ENCODE measurements around the gene METTL21C.

- TF ChIP-seq, protein P1, sequence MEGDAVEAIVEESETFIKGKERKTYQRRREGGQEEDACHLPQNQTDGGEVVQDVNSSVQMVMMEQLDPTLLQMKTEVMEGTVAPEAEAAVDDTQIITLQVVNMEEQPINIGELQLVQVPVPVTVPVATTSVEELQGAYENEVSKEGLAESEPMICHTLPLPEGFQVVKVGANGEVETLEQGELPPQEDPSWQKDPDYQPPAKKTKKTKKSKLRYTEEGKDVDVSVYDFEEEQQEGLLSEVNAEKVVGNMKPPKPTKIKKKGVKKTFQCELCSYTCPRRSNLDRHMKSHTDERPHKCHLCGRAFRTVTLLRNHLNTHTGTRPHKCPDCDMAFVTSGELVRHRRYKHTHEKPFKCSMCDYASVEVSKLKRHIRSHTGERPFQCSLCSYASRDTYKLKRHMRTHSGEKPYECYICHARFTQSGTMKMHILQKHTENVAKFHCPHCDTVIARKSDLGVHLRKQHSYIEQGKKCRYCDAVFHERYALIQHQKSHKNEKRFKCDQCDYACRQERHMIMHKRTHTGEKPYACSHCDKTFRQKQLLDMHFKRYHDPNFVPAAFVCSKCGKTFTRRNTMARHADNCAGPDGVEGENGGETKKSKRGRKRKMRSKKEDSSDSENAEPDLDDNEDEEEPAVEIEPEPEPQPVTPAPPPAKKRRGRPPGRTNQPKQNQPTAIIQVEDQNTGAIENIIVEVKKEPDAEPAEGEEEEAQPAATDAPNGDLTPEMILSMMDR (conservative IDR thresholded peaks at IDR 0.05; ENCODE audit: low read depth, low read length): no peak
- TF ChIP-seq EZH2 (IDR thresholded peaks at IDR 0.05; ENCODE audit: low read length, unreplicated experiment) (no peak), EZH2phosphoT487 (IDR thresholded peaks at IDR 0.05; ENCODE audit: borderline replicate concordance, low read length) (no peak)
These were observed 8.8 kb upstream of the METTL21C start for GRCh38 chr13:102703726-102704035.

Measured in PC-3 (cell line).